Measurements from ENCODE around the gene ANK2. TPM values are rescaled to one million over a fixed set of nuclear protein-coding genes. Genes with fewer than 3 reads are reported as not detected.
A peak's percentile ranks its signal among the peaks of the same experiment; 100 is the strongest.

ANK2 gene
- polyA plus RNA-seq, 1 donor (not counting 4 experiments of a cell fraction or from before 2014, with no cell fraction given) = 0.22 TPM

DNA sequence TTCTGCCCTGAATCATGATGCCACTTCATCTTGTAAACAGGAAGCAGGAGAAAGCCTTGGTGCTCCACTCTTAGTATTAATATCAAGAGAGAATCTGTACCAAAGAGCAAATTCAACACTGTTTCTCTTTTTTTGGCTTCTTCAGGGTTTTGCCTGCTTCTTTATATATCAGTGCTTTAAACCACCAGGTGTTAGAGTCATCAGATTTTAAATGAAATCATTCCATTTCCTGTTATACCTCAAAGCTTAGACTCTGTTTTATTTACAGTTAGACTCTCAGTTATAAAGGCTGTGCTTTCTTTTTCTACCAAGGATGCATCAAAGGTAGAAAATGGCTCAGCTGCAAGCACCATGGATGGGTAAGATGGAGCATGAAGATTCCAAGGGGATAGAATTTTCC, 361.2 kb downstream of the ANK2 start:
- H3K4me2 ChIP-seq (ENCODE audit: control insufficient read depth, extremely low read depth, insufficient read depth, low read depth, low read length) = no peak overlapping the region
- no peaks in the 10 kb centered on the region for H3K79me2 ChIP-seq (ENCODE audit: control insufficient read depth, insufficient read depth, low read length)
- H3K9ac ChIP-seq (ENCODE audit: control insufficient read depth, extremely low read depth, insufficient read depth, low read length) = no peak overlapping the region
- H3K9me3 ChIP-seq (ENCODE audit: control insufficient read depth, low read depth, low read length) = no peaks in the 10 kb centered on the region
- H3K36me3 ChIP-seq (ENCODE audit: control insufficient read depth in 2 of 2, extremely low read depth in 1 of 2, insufficient read depth in 2 of 2, low read length in 2 of 2) = no peaks in the 10 kb centered on the region
- peaks cover 3% of the 10 kb centered on the region for H3K4me1 ChIP-seq (ENCODE audit: control insufficient read depth, extremely low read depth, insufficient read depth, low read length)
- TF ChIP-seq, protein P1, sequence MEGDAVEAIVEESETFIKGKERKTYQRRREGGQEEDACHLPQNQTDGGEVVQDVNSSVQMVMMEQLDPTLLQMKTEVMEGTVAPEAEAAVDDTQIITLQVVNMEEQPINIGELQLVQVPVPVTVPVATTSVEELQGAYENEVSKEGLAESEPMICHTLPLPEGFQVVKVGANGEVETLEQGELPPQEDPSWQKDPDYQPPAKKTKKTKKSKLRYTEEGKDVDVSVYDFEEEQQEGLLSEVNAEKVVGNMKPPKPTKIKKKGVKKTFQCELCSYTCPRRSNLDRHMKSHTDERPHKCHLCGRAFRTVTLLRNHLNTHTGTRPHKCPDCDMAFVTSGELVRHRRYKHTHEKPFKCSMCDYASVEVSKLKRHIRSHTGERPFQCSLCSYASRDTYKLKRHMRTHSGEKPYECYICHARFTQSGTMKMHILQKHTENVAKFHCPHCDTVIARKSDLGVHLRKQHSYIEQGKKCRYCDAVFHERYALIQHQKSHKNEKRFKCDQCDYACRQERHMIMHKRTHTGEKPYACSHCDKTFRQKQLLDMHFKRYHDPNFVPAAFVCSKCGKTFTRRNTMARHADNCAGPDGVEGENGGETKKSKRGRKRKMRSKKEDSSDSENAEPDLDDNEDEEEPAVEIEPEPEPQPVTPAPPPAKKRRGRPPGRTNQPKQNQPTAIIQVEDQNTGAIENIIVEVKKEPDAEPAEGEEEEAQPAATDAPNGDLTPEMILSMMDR (optimal IDR thresholded peaks at IDR 0.05 in 1 of 3, IDR thresholded peaks at IDR 0.05 in 1 of 3, conservative IDR thresholded peaks at IDR 0.05 in 1 of 3; ENCODE audit: extremely low read depth in 1 of 3, insufficient read depth in 2 of 3, low read length in 3 of 3) = no peak
- no peak for TF ChIP-seq EZH2 (IDR thresholded peaks at IDR 0.05; ENCODE audit: low read length)
- no peak overlapping the region for H2AFZ ChIP-seq (ENCODE audit: control insufficient read depth, low read length)
- no peak overlapping the region for H3K27ac ChIP-seq (ENCODE audit: control insufficient read depth, insufficient read depth, low read length)
- DNase-seq (ENCODE audit: low read depth, low spot score) = no peak
- H3K9me1 ChIP-seq (ENCODE audit: control insufficient read depth, extremely low read depth, insufficient read depth, low read length) = no peaks in the 10 kb centered on the region
- H4K20me1 ChIP-seq (ENCODE audit: control insufficient read depth, extremely low read depth, insufficient read depth, low read length) = no peaks in the 10 kb centered on the region
- H3K4me3 ChIP-seq (ENCODE audit: control insufficient read depth in 2 of 3, extremely low read depth in 1 of 3, insufficient read depth in 2 of 3, low read depth in 1 of 3, low read length in 3 of 3) = no peak overlapping the region
- FAIRE-seq = no peak
- H3K27me3 ChIP-seq (ENCODE audit: control insufficient read depth, extremely low read depth, insufficient read depth, low read length) = no peaks in the 10 kb centered on the region
- dilution Hi-C loops (cut with MboI; ENCODE audit: extremely low pct_ligation_motif_present, low sequenced_read_pairs) = no loop called here

DNA sequence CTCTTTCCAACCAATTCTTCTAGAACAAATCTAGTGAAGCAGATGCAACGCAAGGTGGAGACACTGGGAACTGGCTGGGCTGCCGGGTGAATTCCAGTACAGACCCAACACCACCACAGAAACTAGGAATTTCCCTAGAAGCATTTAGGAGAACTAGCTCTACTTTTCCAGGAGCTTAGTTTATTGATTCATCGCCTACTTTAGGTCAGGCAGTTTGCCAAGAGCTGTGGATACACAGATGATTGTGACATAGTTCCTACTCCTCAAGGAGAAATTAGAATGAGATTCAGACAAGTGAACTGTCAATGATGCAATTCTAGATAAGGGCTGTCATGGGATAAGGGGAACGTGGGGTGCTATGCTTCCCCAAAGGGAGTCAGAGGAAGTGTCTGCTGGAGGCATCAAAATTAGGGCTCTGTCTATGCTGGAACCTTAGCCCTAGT, 362.1 kb downstream of the ANK2 start:
- Histone ChIP-seq H3K27ac (ENCODE audit: control insufficient read depth, insufficient read depth, low read length) (no peak overlapping the region), H4K20me1 (ENCODE audit: control insufficient read depth, extremely low read depth, insufficient read depth, low read length) (no peaks in the 10 kb centered on the region), H3K9me1 (ENCODE audit: control insufficient read depth, extremely low read depth, insufficient read depth, low read length) (no peaks in the 10 kb centered on the region), H2AFZ (ENCODE audit: control insufficient read depth, low read length) (no peak overlapping the region), H3K36me3 (ENCODE audit: control insufficient read depth in 2 of 2, extremely low read depth in 1 of 2, insufficient read depth in 2 of 2, low read length in 2 of 2) (no peaks in the 10 kb centered on the region), H3K4me2 (ENCODE audit: control insufficient read depth, extremely low read depth, insufficient read depth, low read depth, low read length) (no peak overlapping the region), H3K79me2 (ENCODE audit: control insufficient read depth, insufficient read depth, low read length) (no peaks in the 10 kb centered on the region), H3K9me3 (ENCODE audit: control insufficient read depth, low read depth, low read length) (no peaks in the 10 kb centered on the region), H3K27me3 (ENCODE audit: control insufficient read depth, extremely low read depth, insufficient read depth, low read length) (no peaks in the 10 kb centered on the region), H3K4me1 (ENCODE audit: control insufficient read depth, extremely low read depth, insufficient read depth, low read length) (peaks cover 3% of the 10 kb centered on the region), H3K4me3 (ENCODE audit: control insufficient read depth in 2 of 3, extremely low read depth in 1 of 3, insufficient read depth in 2 of 3, low read depth in 1 of 3, low read length in 3 of 3) (no peak overlapping the region), H3K9ac (ENCODE audit: control insufficient read depth, extremely low read depth, insufficient read depth, low read length) (no peak overlapping the region)
- TF ChIP-seq EZH2 (IDR thresholded peaks at IDR 0.05; ENCODE audit: low read length) = no peak
- TF ChIP-seq, protein P1 (optimal IDR thresholded peaks at IDR 0.05 in 1 of 3, IDR thresholded peaks at IDR 0.05 in 1 of 3, conservative IDR thresholded peaks at IDR 0.05 in 1 of 3; ENCODE audit: extremely low read depth in 1 of 3, insufficient read depth in 2 of 3, low read length in 3 of 3) = peak in 1 of 3 experiments; percentile 8
- FAIRE-seq = peak; percentile 51
- peak; percentile 52 for DNase-seq (ENCODE audit: low read depth, low spot score)
- dilution Hi-C loops (cut with MboI; ENCODE audit: extremely low pct_ligation_motif_present, low sequenced_read_pairs) = no loop called here
